Activated CD4-positive, alpha-beta T cell treated with anti-CD3 and anti-CD28 coated beads for 36 hours (primary cell): ENCODE measurements around the gene VPS25. TPM values are rescaled to one million over a fixed set of nuclear protein-coding genes. Genes with fewer than 3 reads are reported as not detected.
A peak's percentile ranks its signal among the peaks of the same experiment; 100 is the strongest.
"Not testable (repeated sequence)": the region's sequence is repeated elsewhere in the genome, so short reads cannot be mapped to it uniquely, and the experiment has no call there.

Experiments
- ATAC-seq: fragments of 200-7000 bp; cut with Tn5 transposase; one replicate; pipeline ENCODE4 v1.10.0; 2021; ENCODE audit warnings: mild to moderate bottlenecking, moderate library complexity
- CTCF ChIA-PET: fragments of 350-600 bp; sonication (Branson Sonifier 250); formaldehyde crosslinking; loops from one replicate; lab custom pipeline; 2021; ENCODE audit warnings: antibody characterized with exemption; lab: Charles Lee
- POLR2A ChIA-PET: fragments of 350-600 bp; sonication (Branson Sonifier 250); formaldehyde crosslinking; loops from one replicate; lab custom pipeline; 2021; ENCODE audit warnings: antibody characterized with exemption, inconsistent platforms; lab: Charles Lee
- DNase-seq: peaks from one replicate; pipeline ENCODE4 v3.0.0-alpha.2; 2020
- H3K27ac Mint-ChIP-seq: one replicate; pipeline ENCODE4 v1.8.0; 2021; ENCODE audit warnings: mixed read lengths
- H3K27me3 Mint-ChIP-seq: one replicate; pipeline ENCODE4 v1.8.0; 2021; ENCODE audit warnings: mixed read lengths
- H3K36me3 Mint-ChIP-seq: one replicate; pipeline ENCODE4 v1.8.0; 2021; ENCODE audit warnings: low read depth, mixed read lengths
- H3K4me1 Mint-ChIP-seq: one replicate; pipeline ENCODE4 v1.8.0; 2021; ENCODE audit warnings: mixed read lengths
- H3K4me3 Mint-ChIP-seq: one replicate; pipeline ENCODE4 v1.8.0; 2021; ENCODE audit warnings: mild to moderate bottlenecking, moderate library complexity, mixed read lengths
- H3K9me3 Mint-ChIP-seq: one replicate; pipeline ENCODE4 v1.8.0; 2021; ENCODE audit warnings: low read depth, mixed read lengths
- intact Hi-C, 2 experiments: fragments of 100-400 bp; cut with DNase I in 1 of 2; cut with micrococcal nuclease in 1 of 2; formaldehyde crosslinking; loops; one replicate each; pipeline versions ENCODE4 v1.14.2 to v1.15.1; 2022 to 2024; cut with DNase I, micrococcal nuclease
- total RNA-seq, 2 experiments: library from RNA; stranded (reverse); gene quantifications; one replicate each; pipeline ENCODE4 v1.2.3, GENCODE V29; 2021

Gene VPS25
- total RNA-seq, 2 experiments from 2014 or later, result 62.5 to 64.0 TPM

DNA sequence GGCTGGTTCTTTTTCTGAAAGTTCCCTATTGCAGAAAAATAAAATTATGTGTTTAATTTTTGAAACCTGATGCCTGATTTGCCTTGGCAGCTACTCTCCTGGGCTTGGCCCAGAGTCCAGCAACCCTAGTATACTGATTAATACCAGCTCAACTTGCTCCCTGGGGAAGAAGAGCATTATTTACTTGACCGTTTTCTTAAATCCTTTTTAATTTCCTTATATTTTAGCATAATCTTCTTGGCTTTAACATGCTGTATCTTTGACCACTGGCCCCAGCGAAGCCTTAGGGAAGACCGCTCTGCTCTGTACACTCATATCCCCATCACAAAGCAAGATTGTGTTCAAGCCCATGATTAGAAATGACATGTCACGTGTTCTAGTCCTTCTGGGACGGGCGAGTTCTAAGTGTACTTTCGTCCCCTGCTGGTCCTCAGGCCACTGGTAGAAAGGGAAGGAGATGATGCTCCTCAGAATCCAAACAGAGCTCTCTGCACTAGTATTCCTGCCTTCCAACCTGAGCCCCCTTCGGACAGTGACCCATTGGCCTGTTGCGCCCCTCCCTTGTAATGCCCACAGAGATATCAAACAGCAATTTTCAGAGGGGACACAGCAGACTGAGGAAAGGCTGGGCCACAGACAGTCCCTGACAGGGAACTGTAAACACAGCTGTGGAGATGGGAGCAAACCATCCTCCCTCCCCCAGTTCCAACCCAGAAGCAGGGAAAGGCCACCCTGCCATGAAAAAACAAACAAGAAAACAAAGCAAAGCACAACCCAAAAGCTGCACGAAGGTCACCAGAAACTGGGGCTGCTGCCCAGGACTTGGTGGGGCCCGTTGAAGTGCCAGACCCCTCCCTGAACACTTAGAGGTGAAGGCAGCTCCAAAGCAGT, 24.1 kb upstream of the VPS25 start:
- H3K4me3 Mint-ChIP-seq, result no peak overlapping the region
- H3K27ac Mint-ChIP-seq, result no peak overlapping the region
- peaks cover 8% of the 10 kb centered on the region for H3K4me1 Mint-ChIP-seq
- ChIA-PET CTCF (interaction anchor here (0.6 to 1.7 kb wide), 4 partner anchors 10 to 200 kb away, joined by 3 to 5 read pairs (median 4); no protein-coding TSS in a partner anchor), POLR2A (no interaction called here)
- ATAC-seq (no peak), DNase-seq (no peak)
- intact Hi-C loops, result loop anchor here in 1 of 2 experiments (5.0 kb wide), 1 partner anchor 423 kb away; the partner anchor contains the start of gene NBR1
- H3K9me3 Mint-ChIP-seq, result peaks cover 2% of the 10 kb centered on the region
- H3K27me3 Mint-ChIP-seq, result peaks cover 14% of the 10 kb centered on the region
- H3K36me3 Mint-ChIP-seq, result peaks cover 2% of the 10 kb centered on the region

DNA sequence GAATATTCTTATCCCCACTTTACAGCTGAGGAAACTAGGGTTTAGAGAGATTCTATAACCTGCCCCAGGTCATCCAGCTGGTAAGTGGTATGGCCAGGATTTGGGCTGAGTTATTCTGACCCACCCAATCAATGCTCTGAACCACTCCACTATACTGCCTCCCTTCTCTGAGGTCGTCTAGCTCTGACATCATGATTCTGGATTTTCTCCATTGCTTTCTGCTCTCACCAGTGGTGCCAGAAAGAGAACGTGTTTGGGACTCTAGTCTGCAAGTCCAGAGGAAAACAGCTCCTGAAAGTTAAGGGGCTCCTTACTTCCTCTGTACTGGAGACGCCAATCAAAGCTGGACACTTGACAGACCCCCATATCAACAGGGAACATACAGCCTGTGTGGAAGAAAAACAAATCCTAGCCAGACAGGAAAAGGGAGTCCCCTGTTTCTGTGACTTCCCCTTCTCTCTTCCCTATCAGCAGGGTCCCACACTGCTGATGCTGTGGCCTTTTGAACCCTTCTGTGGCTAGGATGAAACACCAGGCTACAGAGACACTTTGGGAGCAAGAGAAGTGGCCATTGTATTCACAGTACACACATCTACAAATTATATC, 22.4 kb upstream of the VPS25 start:
- CTCF ChIA-PET, result interaction anchor here (0.6 to 1.4 kb wide), 5 partner anchors 13 to 173 kb away, joined by 3 to 5 read pairs (median 3); no protein-coding TSS in a partner anchor
- intact Hi-C loops, result no loop called here
- Mint-ChIP-seq H3K27me3 (peaks cover 20% of the 10 kb centered on the region), H3K4me3 (no peak overlapping the region), H3K36me3 (no peaks in the 10 kb centered on the region), H3K27ac (no peak overlapping the region), H3K4me1 (no peaks in the 10 kb centered on the region), H3K9me3 (no peaks in the 10 kb centered on the region)
- POLR2A ChIA-PET, result no interaction called here
- DNase-seq, result no peak
- no peak for ATAC-seq

DNA sequence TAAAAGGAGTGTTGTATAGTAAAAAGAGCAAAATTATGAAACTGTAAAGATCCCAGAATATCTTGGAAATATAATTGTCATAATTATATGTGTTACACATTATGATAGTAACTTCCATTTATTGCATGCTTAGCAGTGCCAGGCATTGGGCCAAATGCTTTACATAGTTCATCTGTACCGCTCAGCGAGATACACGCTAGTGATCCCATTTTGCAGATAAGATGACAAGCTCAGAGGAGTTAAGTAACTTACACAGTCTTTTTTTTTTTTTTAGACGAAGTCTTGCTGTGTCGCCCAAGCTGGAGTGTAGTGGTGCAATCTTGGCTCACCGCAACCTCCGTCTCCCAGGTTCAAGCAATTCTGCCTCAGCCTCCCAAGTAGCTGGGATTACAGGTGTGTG, 21.6 kb upstream of the VPS25 start:
- ATAC-seq, result no peak
- peaks cover 23% of the 10 kb centered on the region for H3K27me3 Mint-ChIP-seq
- intact Hi-C loops, result no loop called here
- no peaks in the 10 kb centered on the region for H3K36me3 Mint-ChIP-seq
- no peak for DNase-seq
- no peak overlapping the region for H3K4me3 Mint-ChIP-seq
- no peaks in the 10 kb centered on the region for H3K9me3 Mint-ChIP-seq
- no peak overlapping the region for H3K27ac Mint-ChIP-seq
- POLR2A ChIA-PET, result no interaction called here
- no peaks in the 10 kb centered on the region for H3K4me1 Mint-ChIP-seq
- CTCF ChIA-PET, result interaction anchor here (0.6 kb wide), 1 partner anchor 63 kb away, joined by 3 read pairs; no protein-coding TSS in a partner anchor

DNA sequence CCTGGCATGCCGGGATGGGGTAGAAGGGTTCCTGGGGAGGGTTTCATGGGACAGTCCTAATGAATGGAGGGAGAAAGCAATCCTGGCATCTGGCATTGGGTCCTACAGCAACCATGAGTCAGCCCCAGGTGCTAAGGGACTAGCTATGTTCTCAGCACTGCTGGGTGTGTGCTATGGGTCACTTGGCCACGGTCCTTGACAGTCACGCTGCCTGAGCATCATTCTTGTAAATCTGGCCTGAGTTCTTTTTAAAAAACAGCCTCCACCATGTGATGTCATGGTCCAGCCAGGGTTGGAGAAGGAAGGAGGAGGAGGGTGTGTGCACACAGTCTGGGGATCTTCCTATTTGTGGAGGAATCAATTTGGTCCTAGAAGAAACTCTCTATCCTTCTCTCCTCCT, 18.5 kb upstream of the VPS25 start:
- Mint-ChIP-seq H3K4me3 (no peak overlapping the region), H3K36me3 (no peaks in the 10 kb centered on the region), H3K9me3 (no peaks in the 10 kb centered on the region), H3K27me3 (peaks cover 27% of the 10 kb centered on the region), H3K27ac (no peak overlapping the region), H3K4me1 (peaks cover 2% of the 10 kb centered on the region)
- DNase-seq, result no peak
- ATAC-seq, result no peak
- ChIA-PET CTCF (interaction anchor here (0.7 to 1.8 kb wide), 3 partner anchors 9 to 818 kb away, joined by 3 to 6 read pairs (median 4); no protein-coding TSS in a partner anchor), POLR2A (no interaction called here)
- intact Hi-C loops, result no loop called here

DNA sequence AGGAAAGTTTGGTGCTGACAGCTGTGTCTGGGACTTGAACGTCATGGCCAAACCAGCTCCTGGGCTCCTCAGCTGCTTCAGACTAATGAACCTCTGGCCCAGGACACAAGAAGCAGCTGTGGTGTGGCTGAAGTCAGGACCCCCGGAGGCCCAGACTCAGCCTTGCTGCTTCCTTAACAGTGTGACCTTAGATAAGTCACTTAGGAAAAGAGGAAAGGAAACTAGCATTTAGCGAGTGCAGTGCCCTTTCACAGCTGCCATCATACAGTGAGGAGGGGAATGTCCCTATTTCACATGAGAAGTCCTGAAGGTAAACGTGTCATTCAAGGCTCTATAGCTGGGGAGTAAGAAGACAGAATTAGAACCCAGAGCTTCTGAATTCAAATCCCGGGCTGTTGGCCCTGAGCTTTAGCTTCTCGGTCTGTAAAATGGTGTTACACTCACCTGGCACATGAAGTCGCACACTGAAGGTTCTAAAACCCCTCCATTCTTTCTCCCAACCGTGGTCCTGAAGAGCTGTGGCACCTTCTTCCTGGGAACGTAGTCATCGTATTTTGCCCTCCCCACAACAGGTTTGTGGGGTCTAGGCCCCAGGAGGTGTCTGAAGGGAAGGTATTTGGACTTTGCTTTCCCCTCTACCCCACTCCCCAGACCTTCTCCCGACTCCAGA, 13.1 kb upstream of the VPS25 start:
- Mint-ChIP-seq H3K36me3 (no peaks in the 10 kb centered on the region), H3K27me3 (peaks cover 47% of the 10 kb centered on the region), H3K4me1 (peaks cover 11% of the 10 kb centered on the region), H3K9me3 (no peaks in the 10 kb centered on the region), H3K4me3 (no peak overlapping the region), H3K27ac (no peak overlapping the region)
- no peak for DNase-seq
- ChIA-PET CTCF (interaction anchor here (0.6 to 3.6 kb wide), 12 partner anchors 11 to 411 kb away, joined by 3 to 18 read pairs (median 3); partner anchors contain the start of genes BECN1 and PLEKHH3), POLR2A (interaction anchor here (1.2 to 1.5 kb wide), 2 partner anchors 13 to 182 kb away, joined by 5 to 10 read pairs; partner anchors contain the start of gene VPS25)
- intact Hi-C loops, result loop anchor here in 1 of 2 experiments (1.0 kb wide), 1 partner anchor 12 kb away; no protein-coding TSS in a partner anchor
- peak; percentile 64 for ATAC-seq

DNA sequence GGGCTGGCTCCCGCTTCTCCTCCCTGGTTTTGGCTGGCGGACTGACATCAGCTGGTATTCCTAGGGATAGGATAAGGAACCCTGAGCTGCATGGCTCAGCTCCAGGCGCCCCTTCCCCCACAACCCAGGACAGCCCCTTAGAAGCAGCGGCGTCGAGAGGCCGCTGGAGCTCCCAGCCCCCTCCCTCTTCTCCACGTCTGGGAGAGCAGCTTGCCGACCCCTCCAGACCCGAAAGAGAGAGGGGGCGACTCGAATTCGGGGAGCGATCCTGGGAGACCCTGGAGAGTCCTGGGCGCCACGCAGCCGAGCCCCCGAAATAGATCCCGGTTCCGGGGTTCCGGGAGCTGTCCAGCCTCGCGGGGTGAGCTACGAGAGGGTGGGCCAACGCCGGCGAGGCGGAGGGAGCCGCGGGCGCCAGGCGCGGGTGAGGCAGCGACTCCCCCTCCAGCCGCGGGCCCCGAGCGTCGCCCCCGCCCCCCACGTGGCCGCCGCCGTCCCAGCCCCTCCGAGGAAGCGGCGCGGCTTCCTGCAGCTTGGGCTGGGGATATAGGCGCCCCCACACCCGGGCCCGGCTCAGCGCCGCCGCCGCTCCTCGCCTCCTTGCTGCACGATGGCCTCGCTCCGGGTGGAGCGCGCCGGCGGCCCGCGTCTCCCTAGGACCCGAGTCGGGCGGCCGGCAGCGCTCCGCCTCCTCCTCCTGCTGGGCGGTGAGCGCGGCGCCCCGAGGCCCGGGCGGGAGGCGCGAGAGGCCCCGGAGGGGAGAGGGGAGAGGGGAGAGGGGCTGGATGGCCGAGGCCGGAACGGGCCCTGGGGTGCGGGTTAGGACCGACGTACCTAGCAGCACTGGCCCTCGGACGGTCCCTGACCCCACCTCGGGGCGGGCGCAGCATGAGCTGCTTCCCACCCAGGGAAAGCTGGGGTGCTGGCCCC, 12.3 kb upstream of the VPS25 start, which contains the start of gene RAMP2:
RAMP2 (plus strand) TSS at position 576 of the 930 bp plus-strand sequence; CDS start at position 611, 35 bp downstream.
- Mint-ChIP-seq H3K9me3 (no peaks in the 10 kb centered on the region), H3K36me3 (no peaks in the 10 kb centered on the region), H3K27ac (no peak within 1 kb of the TSS), H3K4me3 (no peak within 1 kb of the TSS), H3K4me1 (peaks cover 11% of the 10 kb centered on the region), H3K27me3 (peaks cover 48% of the 10 kb centered on the region)
- ChIA-PET POLR2A (interaction anchor here (1.2 to 1.5 kb wide), 2 partner anchors 12 to 183 kb away, joined by 5 to 10 read pairs; partner anchors contain the start of gene VPS25), CTCF (interaction anchor here (0.6 to 3.6 kb wide), 11 partner anchors 12 to 411 kb away, joined by 3 to 18 read pairs (median 3); partner anchors contain the start of genes BECN1, PLEKHH3 and PSMC3IP)
- intact Hi-C loops, result loop anchor here in 1 of 2 experiments (1.0 kb wide), 1 partner anchor 11 kb away; no protein-coding TSS in a partner anchor
- peak; percentile 27 for ATAC-seq
- DNase-seq, result peak; percentile 44

DNA sequence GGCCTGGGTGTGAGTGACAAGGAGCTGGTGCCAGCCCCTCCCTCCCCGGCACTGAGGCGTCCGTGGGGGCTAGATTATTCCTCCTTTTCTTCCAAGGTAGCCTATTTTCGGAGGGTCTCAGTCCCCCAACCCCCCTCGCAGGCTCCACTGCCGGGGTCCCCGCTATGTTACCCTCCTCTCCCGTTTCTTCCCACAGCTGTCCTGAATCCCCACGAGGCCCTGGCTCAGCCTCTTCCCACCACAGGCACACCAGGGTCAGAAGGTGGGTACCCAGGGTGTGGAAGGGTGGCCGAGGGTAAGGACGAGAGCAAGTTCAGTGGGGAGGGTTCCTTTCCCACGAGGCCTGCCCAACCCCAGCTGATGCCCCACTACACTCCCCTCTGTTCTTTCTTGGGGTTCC, 11.6 kb upstream of the VPS25 start:
- Mint-ChIP-seq H3K4me3 (no peak overlapping the region), H3K9me3 (no peaks in the 10 kb centered on the region), H3K36me3 (no peaks in the 10 kb centered on the region), H3K27ac (no peak overlapping the region), H3K27me3 (peaks cover 43% of the 10 kb centered on the region), H3K4me1 (peaks cover 11% of the 10 kb centered on the region)
- DNase-seq (no peak), ATAC-seq (no peak)
- ChIA-PET CTCF (interaction anchor here (0.7 to 1.6 kb wide), 4 partner anchors 34 to 185 kb away, joined by 3 to 9 read pairs (median 3); partner anchors contain the start of gene PSMC3IP), POLR2A (no interaction called here)
- intact Hi-C loops, result loop anchor here in 1 of 2 experiments (2.0 kb wide), 1 partner anchor 17 kb away; the partner anchor contains the start of gene EZH1

DNA sequence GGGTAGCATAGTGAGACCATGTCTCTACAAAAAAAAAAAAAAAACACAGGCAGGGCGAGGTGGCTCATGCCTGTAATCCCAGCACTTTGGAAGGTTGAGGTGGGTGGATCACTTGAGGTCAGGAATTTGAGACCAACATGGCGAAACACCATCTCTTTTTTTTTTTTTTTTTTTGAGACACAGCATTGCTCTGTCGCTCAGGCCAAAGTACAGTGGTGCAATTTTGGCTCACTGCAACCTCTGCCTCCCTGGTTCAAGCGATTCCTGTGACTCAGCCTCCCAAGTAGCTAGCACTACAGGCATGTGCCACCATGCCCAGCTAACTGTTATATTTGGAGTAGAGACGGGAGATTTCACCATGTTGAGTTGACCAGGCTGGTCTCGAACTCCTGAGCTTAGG, 7.1 kb upstream of the VPS25 start:
- CTCF ChIA-PET, result no interaction called here
- H3K27me3 Mint-ChIP-seq, result peaks cover 34% of the 10 kb centered on the region
- intact Hi-C loops, result no loop called here
- no peak for DNase-seq
- no peaks in the 10 kb centered on the region for H3K36me3 Mint-ChIP-seq
- POLR2A ChIA-PET, result interaction anchor here (0.6 kb wide), 1 partner anchor 162 kb away, joined by 3 read pairs; no protein-coding TSS in a partner anchor
- no peak overlapping the region for H3K27ac Mint-ChIP-seq
- ATAC-seq, result no peak
- peaks cover 2% of the 10 kb centered on the region for H3K4me1 Mint-ChIP-seq
- H3K9me3 Mint-ChIP-seq, result no peaks in the 10 kb centered on the region
- H3K4me3 Mint-ChIP-seq, result no peak overlapping the region

DNA sequence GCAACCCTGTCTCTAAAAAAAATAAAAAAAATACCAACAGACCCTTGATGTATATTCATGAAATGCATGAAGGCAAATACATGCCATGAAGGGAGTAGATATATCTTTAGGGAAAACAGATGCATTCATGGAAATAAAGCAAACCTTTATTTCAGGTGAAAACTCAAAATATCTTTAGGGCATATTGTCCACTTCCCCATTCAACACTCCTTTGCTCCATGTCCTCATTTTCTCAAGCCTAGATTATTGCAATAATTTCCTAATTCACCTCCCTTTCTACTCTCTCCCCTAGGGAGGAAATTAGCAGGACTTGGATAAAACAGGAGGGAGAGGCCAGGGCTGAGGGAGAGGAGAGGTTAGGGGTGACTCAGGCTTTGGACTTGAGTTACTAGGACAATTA, 5.7 kb upstream of the VPS25 start:
- ChIA-PET CTCF (no interaction called here), POLR2A (no interaction called here)
- no peak overlapping the region for H3K4me3 Mint-ChIP-seq
- H3K9me3 Mint-ChIP-seq, result no peaks in the 10 kb centered on the region
- DNase-seq (no peak), ATAC-seq (no peak)
- no peak overlapping the region for H3K27ac Mint-ChIP-seq
- H3K4me1 Mint-ChIP-seq, result peaks cover 7% of the 10 kb centered on the region
- H3K27me3 Mint-ChIP-seq, result peaks cover 24% of the 10 kb centered on the region
- intact Hi-C loops, result no loop called here
- no peaks in the 10 kb centered on the region for H3K36me3 Mint-ChIP-seq

DNA sequence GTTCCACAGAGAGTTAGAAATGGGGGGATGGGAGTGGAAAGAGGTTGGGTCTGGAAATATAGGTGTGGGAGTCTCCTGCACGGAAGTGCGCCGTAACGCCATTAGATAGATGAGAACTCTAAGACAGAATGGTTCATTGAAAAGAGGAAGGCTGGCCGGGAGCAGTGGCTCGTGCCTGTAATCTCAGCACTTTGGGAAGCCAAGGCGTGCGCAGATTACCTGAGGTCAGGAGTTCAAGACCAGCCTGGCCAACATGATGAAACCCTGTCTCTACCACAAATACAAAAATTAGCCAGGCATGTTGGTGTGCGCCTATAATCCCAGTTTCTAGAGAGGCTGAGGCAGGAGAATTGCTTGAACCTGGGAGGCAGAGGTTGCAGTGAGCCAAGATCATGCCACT, 5.2 kb upstream of the VPS25 start:
- intact Hi-C loops, POLR2A ChIA-PET, H3K4me3 Mint-ChIP-seq, H3K27ac Mint-ChIP-seq, ATAC-seq, H3K36me3 Mint-ChIP-seq, H3K9me3 Mint-ChIP-seq, CTCF ChIA-PET, DNase-seq: not testable (repeated sequence)
- Mint-ChIP-seq H3K4me1 (peaks cover 10% of the 10 kb centered on the region), H3K27me3 (peaks cover 20% of the 10 kb centered on the region)
